NOMO-1 (cell line): ENCODE data around the gene SLC44A4.
"Not testable (repeated sequence)": the region's sequence is repeated elsewhere in the genome, so short reads cannot be mapped to it uniquely, and the experiment has no call there.

Experiments
- DNase-seq, 2 experiments: peaks; one replicate each; lab custom pipeline; 2025; ENCODE audit not compliant: unreplicated experiment in 2 of 2; lab: John Stamatoyannopoulos, UW

Gene SLC44A4

GRCh38 chr6:31831350-31832215 is 47.2 kb downstream of the SLC44A4 start:
- DNase-seq, result peak in 1 of 2 experiments; percentile 35

- DNase-seq, result no peak
These were observed 47.9 kb downstream of the SLC44A4 start for GRCh38 chr6:31830886-31831335.

- peak; percentile 25 to 68 for DNase-seq
These were observed 49.0 kb downstream of the SLC44A4 start for GRCh38 chr6:31829633-31830283.

- DNase-seq, result peak; percentile 100
These were observed 51.3 kb downstream of the SLC44A4 start, which contains the start of gene HSPA1B for GRCh38 chr6:31827286-31828079. Gene HSPA1B (plus strand): TSS chr6:31827738. CDS start chr6:31827951, 213 bp downstream.

- peak in 1 of 2 experiments; percentile 64 for DNase-seq
These were observed 52.0 kb downstream of the SLC44A4 start for GRCh38 chr6:31826793-31827285.

- DNase-seq, result no peak
These were observed 53.2 kb downstream of the SLC44A4 start for GRCh38 chr6:31825553-31825952.

GRCh38 chr6:31823592-31824196 is 55.1 kb downstream of the SLC44A4 start:
- DNase-seq, result peak; percentile 53 to 71

GRCh38 chr6:31822036-31822821 is 56.6 kb downstream of the SLC44A4 start:
- DNase-seq, result peak; percentile 87 to 90

GRCh38 chr6:31821301-31822035 is 57.3 kb downstream of the SLC44A4 start:
- DNase-seq, result peak in 1 of 2 experiments; percentile 58

- DNase-seq, result not testable (repeated sequence)
These were observed 58.4 kb downstream of the SLC44A4 start for GRCh38 chr6:31820399-31820798.

- no peak for DNase-seq
These were observed 58.9 kb downstream of the SLC44A4 start for GRCh38 chr6:31819871-31820299.

- DNase-seq, result not testable (repeated sequence)
These were observed 60.8 kb downstream of the SLC44A4 start for GRCh38 chr6:31817929-31818511.

GRCh38 chr6:31817133-31817928 is 61.5 kb downstream of the SLC44A4 start:
- DNase-seq, result peak; percentile 42 to 63

- DNase-seq, result peak; percentile 72 to 74
These were observed 63.6 kb downstream of the SLC44A4 start, which contains the start of the genes HSPA1A and HSPA1L for GRCh38 chr6:31815025-31815838. Gene HSPA1A (plus strand): TSS chr6:31815543. CDS start chr6:31815757, 214 bp downstream. Gene HSPA1L (minus strand): TSS chr6:31815283. CDS start chr6:31811972, 3,311 bp downstream.

GRCh38 chr6:31814677-31815024 is 64.1 kb downstream of the SLC44A4 start:
- peak; percentile 75 to 80 for DNase-seq

- DNase-seq, result no peak
These were observed 65.3 kb downstream of the SLC44A4 start for GRCh38 chr6:31813465-31813849.
